H9 (cell line): ENCODE data around the gene LTBP4. TPM values are rescaled to one million over a fixed set of nuclear protein-coding genes. Genes with fewer than 3 reads are reported as not detected.

ENCODE experiments used
- DNase-seq: peaks from one replicate; pipeline ENCODE4 v3.0.0-alpha.2; 2017
- H2AFZ ChIP-seq: one replicate; pipeline ENCODE4 v1.6.1; 2013; ENCODE audit warnings: mild to moderate bottlenecking, low read length, control low read depth, moderate library complexity
- H2AK5ac ChIP-seq: 2 replicates; pipeline ENCODE4 v1.6.1; 2013; ENCODE audit warnings: low read length, control low read depth, mixed read lengths; ENCODE audit not compliant: insufficient read length
- H2BK120ac ChIP-seq: one replicate; pipeline ENCODE4 v1.6.1; 2013; ENCODE audit warnings: low read depth, mild to moderate bottlenecking, low read length, control low read depth, inconsistent platforms; ENCODE audit not compliant: poor library complexity, severe bottlenecking
- H2BK12ac ChIP-seq: 2 replicates; pipeline ENCODE4 v1.6.1; 2013; ENCODE audit warnings: low read length, control low read depth, mixed read lengths, low read depth; ENCODE audit not compliant: insufficient read length
- H2BK15ac ChIP-seq: 2 replicates; pipeline ENCODE4 v1.6.1; 2013; ENCODE audit warnings: low read depth, low read length, control low read depth
- H2BK20ac ChIP-seq: one replicate; pipeline ENCODE4 v1.6.1; 2013; ENCODE audit warnings: low read depth, mild to moderate bottlenecking, low read length, control low read depth, inconsistent platforms; ENCODE audit not compliant: poor library complexity, severe bottlenecking
- H2BK5ac ChIP-seq: 2 replicates; pipeline ENCODE4 v1.6.1; 2013; ENCODE audit warnings: low read length, control low read depth, mixed read lengths; ENCODE audit not compliant: insufficient read length
- H3K14ac ChIP-seq: 2 replicates; pipeline ENCODE4 v1.6.1; 2013; ENCODE audit warnings: low read length, control low read depth; ENCODE audit not compliant: insufficient read depth
- H3K18ac ChIP-seq: 2 replicates; pipeline ENCODE4 v1.6.1; 2013; ENCODE audit warnings: low read depth, mild to moderate bottlenecking, mixed read lengths, low read length, control low read depth; ENCODE audit not compliant: insufficient read length
- H3K23ac ChIP-seq: 2 replicates; pipeline ENCODE4 v1.6.1; 2013; ENCODE audit warnings: low read length, control low read depth, mixed read lengths, low read depth; ENCODE audit not compliant: insufficient read length
- H3K23me2 ChIP-seq: 2 replicates; pipeline ENCODE4 v1.6.1; 2013; ENCODE audit warnings: low read depth, mild to moderate bottlenecking, mixed read lengths, low read length, control low read depth; ENCODE audit not compliant: insufficient read length, poor library complexity, severe bottlenecking
- H3K27ac ChIP-seq: 2 replicates; pipeline ENCODE4 v1.5.1; 2013; ENCODE audit warnings: low read length, control low read depth, mixed read lengths, low read depth; ENCODE audit not compliant: insufficient read length
- H3K27me3 ChIP-seq: 2 replicates; pipeline ENCODE4 v1.6.1; 2013; ENCODE audit warnings: low read length, control low read depth, inconsistent platforms; ENCODE audit not compliant: insufficient read depth
- H3K4ac ChIP-seq: 2 replicates; pipeline ENCODE4 v1.6.1; 2013; ENCODE audit warnings: low read depth, mild to moderate bottlenecking, control low read depth, inconsistent platforms, low read length, moderate library complexity
- H3K4me1 ChIP-seq: 2 replicates; pipeline ENCODE4 v1.6.1; 2013; ENCODE audit warnings: low read length, control low read depth, inconsistent platforms; ENCODE audit not compliant: insufficient read depth
- H3K4me2 ChIP-seq: 2 replicates; pipeline ENCODE4 v1.6.1; 2013; ENCODE audit warnings: low read length, control low read depth, mixed read lengths; ENCODE audit not compliant: insufficient read length, insufficient read depth
- H3K56ac ChIP-seq: 2 replicates; pipeline ENCODE4 v1.6.1; 2013; ENCODE audit warnings: low read depth, mild to moderate bottlenecking, mixed read lengths, low read length, control low read depth; ENCODE audit not compliant: insufficient read length
- H3K79me1 ChIP-seq: 2 replicates; pipeline ENCODE4 v1.6.1; 2013; ENCODE audit warnings: low read depth, mild to moderate bottlenecking, moderate library complexity, low read length, control low read depth, inconsistent platforms; ENCODE audit not compliant: insufficient read depth, poor library complexity, severe bottlenecking
- H3K79me2 ChIP-seq: 2 replicates; pipeline ENCODE4 v1.6.1; 2013; ENCODE audit warnings: low read length, control low read depth, inconsistent platforms; ENCODE audit not compliant: insufficient read depth
- H3K9ac ChIP-seq: 2 replicates; pipeline ENCODE4 v1.6.1; 2013; ENCODE audit warnings: low read length, control low read depth, mixed read lengths; ENCODE audit not compliant: insufficient read length; ENCODE audit errors: extremely low read depth
- H3K9me3 ChIP-seq: one replicate; pipeline ENCODE4 v1.6.1; 2013; ENCODE audit warnings: low read depth, low read length, inconsistent platforms; ENCODE audit not compliant: control insufficient read depth
- H3T11ph ChIP-seq: one replicate; pipeline ENCODE4 v1.6.1; 2013; ENCODE audit warnings: mild to moderate bottlenecking, low read length, control low read depth, inconsistent platforms
- H4K20me1 ChIP-seq: one replicate; pipeline ENCODE4 v1.6.1; 2013; ENCODE audit not compliant: control insufficient read depth, insufficient read length, insufficient read depth
- H4K5ac ChIP-seq: 2 replicates; pipeline ENCODE4 v1.6.1; 2013; ENCODE audit warnings: low read depth, mild to moderate bottlenecking, mixed read lengths, low read length, control low read depth; ENCODE audit not compliant: insufficient read length
- H4K8ac ChIP-seq: replicated peaks from 2 replicates; pipeline ENCODE4 v1.6.1; 2013; ENCODE audit warnings: low read length, control low read depth, mixed read lengths, low read depth; ENCODE audit not compliant: insufficient read length
- H4K91ac ChIP-seq: 2 replicates; pipeline ENCODE4 v1.6.1; 2013; ENCODE audit warnings: low read depth, mild to moderate bottlenecking, moderate library complexity, mixed read lengths, low read length, control low read depth; ENCODE audit not compliant: insufficient read length
- H3K27ac Mint-ChIP-seq, 3 experiments: 2 replicates in 2 of 3; 3 replicates in 1 of 3; pipeline ENCODE4 v1.8.0; 2020 to 2021; ENCODE audit warnings: mixed read lengths in 3 of 3, mild to moderate bottlenecking in 1 of 3, moderate library complexity in 1 of 3
- H3K27me3 Mint-ChIP-seq: 2 replicates; pipeline ENCODE4 v1.8.0; 2021; ENCODE audit warnings: low read depth, mild to moderate bottlenecking, moderate library complexity, mixed read lengths
- H3K36me3 Mint-ChIP-seq, 3 experiments: 2 replicates in 2 of 3; 3 replicates in 1 of 3; pipeline ENCODE4 v1.8.0; 2020 to 2021; ENCODE audit warnings: low read depth in 3 of 3, mixed read lengths in 3 of 3; ENCODE audit not compliant: insufficient read depth in 1 of 3
- H3K4me1 Mint-ChIP-seq, 2 experiments: 2 replicates each; pipeline ENCODE4 v1.8.0; 2020; ENCODE audit warnings: mixed read lengths in 2 of 2
- H3K4me3 Mint-ChIP-seq, 2 experiments: 2 replicates in 1 of 2; 3 replicates in 1 of 2; pipeline ENCODE4 v1.8.0; 2020 to 2021; ENCODE audit warnings: mild to moderate bottlenecking in 2 of 2, mixed read lengths in 2 of 2, moderate library complexity in 1 of 2
- H3K9me3 Mint-ChIP-seq, 2 experiments: 2 replicates in 1 of 2; 3 replicates in 1 of 2; pipeline ENCODE4 v1.8.0; 2020; ENCODE audit warnings: mild to moderate bottlenecking in 2 of 2, mixed read lengths in 2 of 2, moderate library complexity in 1 of 2
- WGBS: extraction: QIAGEN DNeasy Blood & Tissue Kit; methylation state at CpG from one replicate; pipeline ENCODE4 v1.1.7; 2013; ENCODE audit warnings: missing lambda C conversion rate, low lambda C conversion rate, mixed read lengths; ENCODE audit not compliant: insufficient read length; ENCODE audit errors: extremely low coverage; 5-methylcytosine and 5-hydroxymethylcytosine counted together
- total RNA-seq: library from RNA; stranded (reverse); gene quantifications from 2 replicates; pipeline ENCODE4 v1.2.1, GENCODE V29; 2021
- TF ChIP-seq, protein P1 (sequence below): fragments of 200-600 bp; sonication (generic); conservative IDR thresholded peaks from 3 replicates; pipeline ENCODE4 v1.8.0; 2021; ENCODE audit warnings: antibody characterized with exemption, mild to moderate bottlenecking

LTBP4 gene
- total RNA-seq, 1 experiment from 2014 or later = 129 TPM

DNA sequence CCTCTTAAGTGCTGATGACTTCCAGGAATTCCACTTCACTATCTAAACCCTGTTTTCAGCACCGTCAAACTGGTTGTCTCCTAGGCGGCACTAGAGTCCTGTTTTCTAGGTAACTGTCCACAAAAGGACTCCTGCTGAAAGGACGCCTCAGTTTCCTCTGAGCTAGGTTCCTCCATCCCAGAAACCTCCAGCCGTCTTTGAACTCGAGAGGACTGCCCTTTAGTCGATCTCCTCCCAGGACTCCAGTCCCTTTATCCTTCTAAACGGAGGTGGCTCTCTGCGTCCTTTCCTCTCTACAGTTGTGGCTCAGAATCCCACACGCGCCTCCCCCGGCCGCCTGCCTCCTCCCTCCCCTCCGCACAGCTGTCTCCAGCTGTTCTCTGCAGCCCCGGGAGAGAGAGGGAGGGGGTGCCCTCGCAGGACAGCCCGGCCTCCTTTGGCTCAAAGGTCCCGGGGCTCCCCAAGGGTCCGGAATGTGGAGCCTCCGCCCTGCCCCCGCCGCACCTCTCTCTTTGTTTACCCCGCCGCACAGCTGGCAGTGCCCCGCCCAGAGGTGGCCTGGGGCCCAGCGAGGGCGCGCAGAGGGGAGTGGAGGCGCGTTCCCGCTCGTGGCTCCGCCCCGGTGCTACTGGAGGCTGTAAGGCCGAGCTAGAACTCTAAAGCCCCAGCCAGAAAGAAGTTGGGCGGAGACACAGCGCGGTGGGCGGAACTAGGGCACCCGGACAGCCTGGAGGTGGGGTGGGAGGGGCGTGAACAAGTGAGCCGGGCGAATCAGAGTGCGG lies 2.4 kb downstream of the LTBP4 start:
- H4K8ac ChIP-seq = no peak overlapping the region
- TF ChIP-seq, protein P1, sequence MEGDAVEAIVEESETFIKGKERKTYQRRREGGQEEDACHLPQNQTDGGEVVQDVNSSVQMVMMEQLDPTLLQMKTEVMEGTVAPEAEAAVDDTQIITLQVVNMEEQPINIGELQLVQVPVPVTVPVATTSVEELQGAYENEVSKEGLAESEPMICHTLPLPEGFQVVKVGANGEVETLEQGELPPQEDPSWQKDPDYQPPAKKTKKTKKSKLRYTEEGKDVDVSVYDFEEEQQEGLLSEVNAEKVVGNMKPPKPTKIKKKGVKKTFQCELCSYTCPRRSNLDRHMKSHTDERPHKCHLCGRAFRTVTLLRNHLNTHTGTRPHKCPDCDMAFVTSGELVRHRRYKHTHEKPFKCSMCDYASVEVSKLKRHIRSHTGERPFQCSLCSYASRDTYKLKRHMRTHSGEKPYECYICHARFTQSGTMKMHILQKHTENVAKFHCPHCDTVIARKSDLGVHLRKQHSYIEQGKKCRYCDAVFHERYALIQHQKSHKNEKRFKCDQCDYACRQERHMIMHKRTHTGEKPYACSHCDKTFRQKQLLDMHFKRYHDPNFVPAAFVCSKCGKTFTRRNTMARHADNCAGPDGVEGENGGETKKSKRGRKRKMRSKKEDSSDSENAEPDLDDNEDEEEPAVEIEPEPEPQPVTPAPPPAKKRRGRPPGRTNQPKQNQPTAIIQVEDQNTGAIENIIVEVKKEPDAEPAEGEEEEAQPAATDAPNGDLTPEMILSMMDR = no peak
- H3T11ph ChIP-seq = no peak overlapping the region
- peak overlapping the region in 1 of 3 experiments; percentile 85; a peak in 1 of 7 replicates for H3K27ac Mint-ChIP-seq
- DNase-seq = no peak
- no peak overlapping the region for H2BK12ac ChIP-seq
- no peak overlapping the region for H3K9ac ChIP-seq
- peaks cover 36 to 67% of the 10 kb centered on the region in 2 experiments for H3K4me1 Mint-ChIP-seq
- no CpG with 5 or more reads among the region's 43 CpGs for WGBS
- peaks cover 4% of the 10 kb centered on the region for H3K4me1 ChIP-seq
- H2BK5ac ChIP-seq = no peak overlapping the region
- peaks cover 10% of the 10 kb centered on the region; the same call in 1 of the 2 replicates for H3K27me3 ChIP-seq
- H2BK15ac ChIP-seq = no peak overlapping the region
- no peak overlapping the region for H3K27ac ChIP-seq
- H3K4me2 ChIP-seq = peak overlapping the region; percentile 49
- no peak overlapping the region for H2BK120ac ChIP-seq
- H4K5ac ChIP-seq = no peak overlapping the region
- no peaks in the 10 kb centered on the region for H3K79me1 ChIP-seq
- no peaks in the 10 kb centered on the region for H4K20me1 ChIP-seq
- H3K36me3 Mint-ChIP-seq = peaks cover 0 to 7% (median 3%) of the 10 kb centered on the region in 3 experiments; a peak in 5 of 7 replicates
- no peaks in the 10 kb centered on the region for H3K79me2 ChIP-seq
- no peak overlapping the region for H3K56ac ChIP-seq
- H3K23ac ChIP-seq = no peak overlapping the region
- H3K14ac ChIP-seq = no peak overlapping the region
- H3K23me2 ChIP-seq = peaks cover 14% of the 10 kb centered on the region
- no peak overlapping the region for H3K18ac ChIP-seq
- H3K9me3 Mint-ChIP-seq = no peaks in the 10 kb centered on the region; a peak in 1 of 5 replicates
- H3K4ac ChIP-seq = no peak overlapping the region
- peak overlapping the region; percentile 60 to 78 for H3K4me3 Mint-ChIP-seq
- H4K91ac ChIP-seq = no peak overlapping the region
- no peaks in the 10 kb centered on the region for H3K9me3 ChIP-seq
- peaks cover 66% of the 10 kb centered on the region for H3K27me3 Mint-ChIP-seq
- no peak overlapping the region for H2AFZ ChIP-seq
- no peak overlapping the region for H2AK5ac ChIP-seq
- no peak overlapping the region for H2BK20ac ChIP-seq
